Neural cell (in vitro differentiated cells): ENCODE data around the gene UNC5A. TPM values are rescaled to one million over a fixed set of nuclear protein-coding genes. Genes with fewer than 3 reads are reported as not detected.

ENCODE experiments used
- H2AFZ ChIP-seq: fragments of 200-600, 300-800 bp; sonication (generic), shearing (Covaris generic); 2 replicates; pipeline ENCODE4 v1.6.0; 2014; ENCODE audit warnings: low read depth, mild to moderate bottlenecking, antibody characterized with exemption, low read length, moderate library complexity
- H3F3A ChIP-seq: fragments of 200-600 bp; shearing (Covaris generic); 2 replicates; pipeline ENCODE4 v1.6.1; 2016; ENCODE audit warnings: mild to moderate bottlenecking, moderate library complexity, mixed read lengths, antibody characterized with exemption, low read length; ENCODE audit not compliant: insufficient read depth, poor library complexity, severe bottlenecking
- H3K27ac ChIP-seq: fragments of 200-600, 300-800 bp; sonication (generic), shearing (Covaris generic); 2 replicates; pipeline ENCODE4 v1.5.1; 2014; ENCODE audit warnings: mild to moderate bottlenecking, low read length, moderate library complexity
- H3K27me3 ChIP-seq: fragments of 300-800, 200-600 bp; sonication (generic), shearing (Covaris generic); 2 replicates; pipeline ENCODE4 v1.6.0; 2014; ENCODE audit warnings: mild to moderate bottlenecking, low read depth, low read length, moderate library complexity; ENCODE audit not compliant: insufficient read depth
- H3K36me3 ChIP-seq: fragments of 300-800, 200-600 bp; sonication (generic), shearing (Covaris generic); 2 replicates; pipeline ENCODE4 v1.5.1; 2014; ENCODE audit warnings: mild to moderate bottlenecking, antibody characterized with exemption, low read length, moderate library complexity; ENCODE audit not compliant: insufficient read depth
- H3K4me2 ChIP-seq: fragments of 300-800, 200-600 bp; sonication (generic), shearing (Covaris generic); 2 replicates; pipeline ENCODE4 v1.6.0; 2014; ENCODE audit warnings: mild to moderate bottlenecking, low read length
- H3K4me3 ChIP-seq: fragments of 300-800, 200-600 bp; sonication (generic), shearing (Covaris generic); 2 replicates; pipeline ENCODE4 v1.5.1; 2014; ENCODE audit warnings: mild to moderate bottlenecking, low read length, moderate library complexity
- H3K79me2 ChIP-seq: fragments of 200-600 bp; shearing (Covaris generic); replicated peaks from 2 replicates; pipeline ENCODE4 v1.6.0; 2014; ENCODE audit warnings: mild to moderate bottlenecking, low read length, moderate library complexity; ENCODE audit not compliant: insufficient read depth
- H3K9ac ChIP-seq: fragments of 300-800, 200-600 bp; sonication (generic), shearing (Covaris generic); 2 replicates; pipeline ENCODE4 v1.6.1; 2016; ENCODE audit warnings: mild to moderate bottlenecking, low read length, mixed read lengths
- H3K9me2 ChIP-seq: fragments of 200-600 bp; shearing (Covaris generic); 2 replicates; pipeline ENCODE4 v1.6.1; 2016; ENCODE audit warnings: mild to moderate bottlenecking, low read length, mixed read lengths; ENCODE audit not compliant: insufficient read depth
- H3K9me3 ChIP-seq: fragments of 200-600, 300-800 bp; sonication (generic), shearing (Covaris generic); 2 replicates; pipeline ENCODE4 v1.6.1; 2016; ENCODE audit warnings: mild to moderate bottlenecking, mixed run types, low read length, moderate library complexity, mixed read lengths
- H4K20me1 ChIP-seq: fragments of 200-600 bp; shearing (Covaris generic); 2 replicates; pipeline ENCODE4 v1.6.1; 2016; ENCODE audit warnings: mild to moderate bottlenecking, mixed run types; ENCODE audit not compliant: insufficient read depth
- EP300 ChIP-seq: fragments of 450-650 bp; conservative IDR thresholded peaks from 2 replicates; pipeline ENCODE4 v1.6.1; 2014; ENCODE audit warnings: antibody characterized with exemption, mild to moderate bottlenecking, moderate library complexity; ENCODE audit not compliant: poor library complexity, severe bottlenecking
- EZH2 ChIP-seq: fragments of 200-600, 300-800 bp; shearing (Covaris generic), sonication (generic); IDR thresholded peaks from 2 replicates; pipeline ENCODE4 v1.6.1; 2014; ENCODE audit warnings: antibody characterized with exemption, low read length, borderline replicate concordance, mild to moderate bottlenecking; ENCODE audit not compliant: insufficient read depth, poor library complexity, severe bottlenecking
- MXI1 ChIP-seq: fragments of 450-650 bp; conservative IDR thresholded peaks from 2 replicates; pipeline ENCODE4 v1.6.1; 2014; ENCODE audit warnings: antibody characterized with exemption, mild to moderate bottlenecking; ENCODE audit not compliant: poor library complexity, severe bottlenecking
- POLR2AphosphoS5 ChIP-seq: IDR thresholded peaks from 2 replicates; pipeline ENCODE4 v1.6.1; 2012
- RAD21 ChIP-seq: fragments of 450-650 bp; conservative IDR thresholded peaks from 2 replicates; pipeline ENCODE4 v1.6.1; 2014; ENCODE audit warnings: antibody characterized with exemption, mild to moderate bottlenecking, moderate library complexity
- SMC3 ChIP-seq: fragments of 450-650 bp; conservative IDR thresholded peaks from 2 replicates; pipeline ENCODE4 v1.6.1; 2014; ENCODE audit warnings: antibody characterized with exemption, mild to moderate bottlenecking, moderate library complexity; ENCODE audit not compliant: poor library complexity
- TAF1 ChIP-seq: IDR thresholded peaks from 2 replicates; pipeline ENCODE4 v1.6.1; 2012; ENCODE audit warnings: low read depth
- polyA plus RNA-seq: library from polyadenylated mRNA; depleted of rRNA; stranded (reverse); fragments of >200 nt; gene quantifications from 2 replicates; pipeline ENCODE4 v1.2.3, GENCODE V29; 2014
- TF ChIP-seq, protein P1 (sequence below): IDR thresholded peaks from 2 replicates; pipeline ENCODE4 v1.6.1; 2012; ENCODE audit warnings: borderline replicate concordance
- TF ChIP-seq, protein P2 (sequence below): fragments of 450-650 bp; IDR thresholded peaks from 2 replicates; pipeline ENCODE4 v1.5.1; 2014; ENCODE audit warnings: antibody characterized with exemption, mild to moderate bottlenecking, moderate library complexity; ENCODE audit not compliant: poor library complexity, severe bottlenecking

Gene UNC5A
- polyA plus RNA-seq, 1 donor from 2014 or later = 2.7 TPM

DNA sequence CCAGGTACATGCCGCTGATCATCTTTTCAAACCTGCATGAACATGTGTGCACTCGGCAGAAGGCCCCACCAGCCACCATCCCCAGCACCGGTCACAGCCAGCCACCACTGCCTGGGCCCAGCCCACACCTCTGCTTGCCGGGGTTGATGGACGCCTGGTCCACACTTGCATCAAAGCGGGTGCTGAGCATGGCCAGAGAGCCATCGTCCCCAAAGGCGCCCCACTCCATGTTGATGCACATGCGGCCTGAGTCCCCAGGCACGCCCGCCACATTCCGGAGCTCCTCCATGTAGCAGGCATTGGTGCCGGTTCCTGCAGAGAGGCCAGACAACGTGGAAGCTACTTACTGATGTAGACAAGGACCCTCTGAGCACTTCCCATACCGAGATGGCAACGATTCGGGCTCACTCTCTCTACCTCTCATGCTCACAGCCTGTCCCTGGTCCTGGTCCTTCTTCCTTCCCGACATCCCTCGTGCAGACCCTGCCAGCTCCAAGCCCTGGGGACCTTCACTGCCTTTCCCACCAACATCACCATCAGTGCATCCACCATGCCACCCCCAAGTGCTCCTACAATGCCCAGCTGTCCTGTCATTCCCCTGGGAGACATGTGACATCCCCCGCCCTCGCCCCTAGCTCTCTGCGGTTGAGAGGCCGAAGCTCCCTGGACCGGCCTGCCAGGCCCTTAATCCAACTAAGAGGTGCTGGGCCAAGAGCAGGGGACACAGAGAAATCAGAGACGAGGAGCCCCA is 71.6 kb downstream of the UNC5A start:
- TF ChIP-seq MXI1 = no peak
- no peak for TF ChIP-seq SMC3
- TF ChIP-seq TAF1 = no peak
- TF ChIP-seq POLR2AphosphoS5 = no peak
- TF ChIP-seq EP300 = no peak
- no peak for TF ChIP-seq RAD21
- TF ChIP-seq EZH2 = no peak
- TF ChIP-seq, protein P1, sequence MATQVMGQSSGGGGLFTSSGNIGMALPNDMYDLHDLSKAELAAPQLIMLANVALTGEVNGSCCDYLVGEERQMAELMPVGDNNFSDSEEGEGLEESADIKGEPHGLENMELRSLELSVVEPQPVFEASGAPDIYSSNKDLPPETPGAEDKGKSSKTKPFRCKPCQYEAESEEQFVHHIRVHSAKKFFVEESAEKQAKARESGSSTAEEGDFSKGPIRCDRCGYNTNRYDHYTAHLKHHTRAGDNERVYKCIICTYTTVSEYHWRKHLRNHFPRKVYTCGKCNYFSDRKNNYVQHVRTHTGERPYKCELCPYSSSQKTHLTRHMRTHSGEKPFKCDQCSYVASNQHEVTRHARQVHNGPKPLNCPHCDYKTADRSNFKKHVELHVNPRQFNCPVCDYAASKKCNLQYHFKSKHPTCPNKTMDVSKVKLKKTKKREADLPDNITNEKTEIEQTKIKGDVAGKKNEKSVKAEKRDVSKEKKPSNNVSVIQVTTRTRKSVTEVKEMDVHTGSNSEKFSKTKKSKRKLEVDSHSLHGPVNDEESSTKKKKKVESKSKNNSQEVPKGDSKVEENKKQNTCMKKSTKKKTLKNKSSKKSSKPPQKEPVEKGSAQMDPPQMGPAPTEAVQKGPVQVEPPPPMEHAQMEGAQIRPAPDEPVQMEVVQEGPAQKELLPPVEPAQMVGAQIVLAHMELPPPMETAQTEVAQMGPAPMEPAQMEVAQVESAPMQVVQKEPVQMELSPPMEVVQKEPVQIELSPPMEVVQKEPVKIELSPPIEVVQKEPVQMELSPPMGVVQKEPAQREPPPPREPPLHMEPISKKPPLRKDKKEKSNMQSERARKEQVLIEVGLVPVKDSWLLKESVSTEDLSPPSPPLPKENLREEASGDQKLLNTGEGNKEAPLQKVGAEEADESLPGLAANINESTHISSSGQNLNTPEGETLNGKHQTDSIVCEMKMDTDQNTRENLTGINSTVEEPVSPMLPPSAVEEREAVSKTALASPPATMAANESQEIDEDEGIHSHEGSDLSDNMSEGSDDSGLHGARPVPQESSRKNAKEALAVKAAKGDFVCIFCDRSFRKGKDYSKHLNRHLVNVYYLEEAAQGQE = no peak
- TF ChIP-seq, protein P2, sequence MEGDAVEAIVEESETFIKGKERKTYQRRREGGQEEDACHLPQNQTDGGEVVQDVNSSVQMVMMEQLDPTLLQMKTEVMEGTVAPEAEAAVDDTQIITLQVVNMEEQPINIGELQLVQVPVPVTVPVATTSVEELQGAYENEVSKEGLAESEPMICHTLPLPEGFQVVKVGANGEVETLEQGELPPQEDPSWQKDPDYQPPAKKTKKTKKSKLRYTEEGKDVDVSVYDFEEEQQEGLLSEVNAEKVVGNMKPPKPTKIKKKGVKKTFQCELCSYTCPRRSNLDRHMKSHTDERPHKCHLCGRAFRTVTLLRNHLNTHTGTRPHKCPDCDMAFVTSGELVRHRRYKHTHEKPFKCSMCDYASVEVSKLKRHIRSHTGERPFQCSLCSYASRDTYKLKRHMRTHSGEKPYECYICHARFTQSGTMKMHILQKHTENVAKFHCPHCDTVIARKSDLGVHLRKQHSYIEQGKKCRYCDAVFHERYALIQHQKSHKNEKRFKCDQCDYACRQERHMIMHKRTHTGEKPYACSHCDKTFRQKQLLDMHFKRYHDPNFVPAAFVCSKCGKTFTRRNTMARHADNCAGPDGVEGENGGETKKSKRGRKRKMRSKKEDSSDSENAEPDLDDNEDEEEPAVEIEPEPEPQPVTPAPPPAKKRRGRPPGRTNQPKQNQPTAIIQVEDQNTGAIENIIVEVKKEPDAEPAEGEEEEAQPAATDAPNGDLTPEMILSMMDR = no peak
- H3K27me3 ChIP-seq = no peaks in the 10 kb centered on the region
- no peaks in the 10 kb centered on the region for H3K79me2 ChIP-seq
- no peak overlapping the region for H3K9ac ChIP-seq
- H3K9me3 ChIP-seq = no peaks in the 10 kb centered on the region
- H2AFZ ChIP-seq = no peak overlapping the region
- no peaks in the 10 kb centered on the region for H4K20me1 ChIP-seq
- H3K27ac ChIP-seq = no peak overlapping the region
- no peak overlapping the region for H3K4me2 ChIP-seq
- H3K4me3 ChIP-seq = no peak overlapping the region
- H3K36me3 ChIP-seq = no peaks in the 10 kb centered on the region
- no peaks in the 10 kb centered on the region for H3F3A ChIP-seq
- H3K9me2 ChIP-seq = no peaks in the 10 kb centered on the region

DNA sequence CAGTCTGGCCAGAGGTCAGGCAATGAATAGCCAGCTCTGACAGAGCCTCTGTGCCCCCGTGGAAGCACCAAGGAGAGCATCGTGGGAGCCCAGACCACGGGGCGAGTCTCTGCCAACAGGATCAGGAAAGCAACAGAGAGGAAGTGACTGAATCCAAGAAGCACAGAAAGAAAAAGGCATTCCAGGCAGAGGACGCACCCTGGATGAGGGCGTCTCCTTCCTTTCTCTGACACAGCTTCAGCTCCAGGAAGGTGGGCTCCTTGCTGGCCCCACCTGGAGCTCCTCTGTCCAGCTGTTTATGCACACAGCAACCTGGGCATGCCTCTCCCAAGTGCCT is 72.2 kb downstream of the UNC5A start:
- no peaks in the 10 kb centered on the region for H3K27me3 ChIP-seq
- no peak overlapping the region for H3K4me3 ChIP-seq
- H3K79me2 ChIP-seq = no peaks in the 10 kb centered on the region
- no peaks in the 10 kb centered on the region for H3K9me2 ChIP-seq
- no peaks in the 10 kb centered on the region for H3K9me3 ChIP-seq
- TF ChIP-seq SMC3 = no peak
- TF ChIP-seq RAD21 = no peak
- no peak for TF ChIP-seq MXI1
- TF ChIP-seq, protein P2 = no peak
- no peak for TF ChIP-seq EP300
- TF ChIP-seq, protein P1 = no peak
- TF ChIP-seq POLR2AphosphoS5 = no peak
- no peak for TF ChIP-seq TAF1
- TF ChIP-seq EZH2 = no peak
- no peak overlapping the region for H3K4me2 ChIP-seq
- no peaks in the 10 kb centered on the region for H4K20me1 ChIP-seq
- no peak overlapping the region for H3K27ac ChIP-seq
- H3K9ac ChIP-seq = no peak overlapping the region
- H3F3A ChIP-seq = no peaks in the 10 kb centered on the region
- H2AFZ ChIP-seq = no peak overlapping the region
- H3K36me3 ChIP-seq = no peaks in the 10 kb centered on the region
